ENCODE data around the gene SGK1.

The SGK1 gene

DNA sequence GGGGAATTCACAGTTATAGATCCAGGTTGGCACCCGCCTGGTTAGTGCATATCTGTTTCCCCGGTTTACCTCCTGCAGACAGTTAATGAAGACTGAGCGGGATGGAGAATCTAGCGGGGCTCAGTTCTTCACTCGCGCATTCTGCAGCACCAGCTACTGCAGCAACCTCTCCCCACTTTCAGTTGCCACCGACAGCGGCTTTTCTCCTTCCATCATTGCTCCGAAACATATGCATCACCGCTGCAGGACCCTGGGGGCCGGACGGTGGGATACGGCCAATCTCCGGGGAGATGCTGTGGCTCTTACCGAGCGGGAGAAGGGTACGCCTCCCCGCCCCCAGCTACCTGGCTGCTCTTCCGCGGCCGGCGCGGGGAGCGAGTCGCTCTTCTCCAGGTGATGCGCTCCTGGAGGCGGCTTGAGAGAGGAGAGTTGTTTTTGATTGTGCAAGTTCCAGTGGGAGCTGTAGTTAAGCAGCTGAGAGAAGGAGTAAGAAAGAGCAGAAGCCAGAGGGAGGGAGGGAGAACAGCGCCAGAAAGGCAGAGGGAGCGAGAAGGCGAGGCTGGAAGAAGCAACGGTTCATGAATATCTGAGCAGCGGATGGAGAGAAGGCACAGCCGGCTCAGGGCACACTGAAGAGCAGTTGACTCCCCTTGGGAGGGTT is at the start of gene SGK1:
Gene SGK1, minus strand, starts transcription at position 642 of the 661 bp plus-strand sequence. CDS start 652 bp downstream, outside the sequence.
- peak; percentile 51 for DNase-seq
- H3K27me3 Mint-ChIP-seq: peaks cover 22% of the 10 kb centered on the region
- peaks cover 8% of the 10 kb centered on the region for H3K9me3 Mint-ChIP-seq
- CTCF ChIA-PET: interaction anchor here (0.9 to 1.5 kb wide), 3 partner anchors 18 to 323 kb away, joined by 3 to 5 read pairs (median 3); no protein-coding TSS in a partner anchor
- H3K4me1 Mint-ChIP-seq: peaks cover 33% of the 10 kb centered on the region
- H3K27ac Mint-ChIP-seq: peak within 1 kb of the TSS; percentile 20
- H3K36me3 Mint-ChIP-seq: peaks cover 2% of the 10 kb centered on the region
- H3K4me3 Mint-ChIP-seq: peak within 1 kb of the TSS; percentile 83

GRCh38 chr6:134363323-134364039 is 45.6 kb upstream of the SGK1 start:
- DNase-seq: no peak
- H3K27me3 Mint-ChIP-seq: no peaks in the 10 kb centered on the region
- peaks cover 10% of the 10 kb centered on the region for H3K4me1 Mint-ChIP-seq
- H3K36me3 Mint-ChIP-seq: no peaks in the 10 kb centered on the region
- H3K4me3 Mint-ChIP-seq: no peak overlapping the region
- H3K27ac Mint-ChIP-seq: no peak overlapping the region
- no peaks in the 10 kb centered on the region for H3K9me3 Mint-ChIP-seq
- CTCF ChIA-PET: interaction anchor here (1.0 to 1.9 kb wide), 3 partner anchors 10 to 277 kb away, joined by 4 read pairs; no protein-coding TSS in a partner anchor

GRCh38 chr6:134361011-134361410 is 43.1 kb upstream of the SGK1 start:
- Mint-ChIP-seq H3K36me3 (peaks cover 3% of the 10 kb centered on the region), H3K27ac (no peak overlapping the region), H3K27me3 (no peaks in the 10 kb centered on the region), H3K4me3 (no peak overlapping the region), H3K4me1 (peaks cover 4% of the 10 kb centered on the region), H3K9me3 (peaks cover 8% of the 10 kb centered on the region)
- DNase-seq: no peak
- CTCF ChIA-PET: no interaction called here

GRCh38 chr6:134359302-134359701 is 41.4 kb upstream of the SGK1 start:
- Mint-ChIP-seq H3K4me3 (no peak overlapping the region), H3K9me3 (peaks cover 21% of the 10 kb centered on the region), H3K36me3 (peaks cover 7% of the 10 kb centered on the region), H3K27me3 (no peaks in the 10 kb centered on the region), H3K27ac (no peak overlapping the region), H3K4me1 (peaks cover 4% of the 10 kb centered on the region)
- no peak for DNase-seq
- CTCF ChIA-PET: no interaction called here

DNA sequence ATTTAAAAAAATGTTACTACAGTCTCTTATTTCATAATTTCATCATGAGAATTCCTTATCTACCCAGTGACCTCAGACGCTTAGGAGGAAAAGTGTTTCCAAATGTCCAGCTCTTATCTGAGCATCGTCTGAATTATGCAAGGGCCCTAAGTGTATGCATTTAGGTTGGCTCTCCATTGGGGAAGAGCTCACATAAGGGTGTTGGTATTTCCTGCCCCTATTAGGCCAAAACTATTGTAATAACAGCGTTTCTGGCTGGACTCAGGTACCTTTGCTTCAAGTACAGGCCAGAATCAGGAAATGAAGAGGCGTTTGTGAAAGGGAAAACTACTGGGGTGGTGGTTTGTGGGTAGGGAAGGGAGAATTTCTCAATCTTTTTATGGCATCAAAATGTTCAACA is 40.4 kb upstream of the SGK1 start:
- Mint-ChIP-seq H3K36me3 (peaks cover 8% of the 10 kb centered on the region), H3K4me3 (no peak overlapping the region), H3K27ac (no peak overlapping the region), H3K9me3 (peaks cover 23% of the 10 kb centered on the region), H3K27me3 (no peaks in the 10 kb centered on the region), H3K4me1 (peaks cover 11% of the 10 kb centered on the region)
- no peak for DNase-seq
- CTCF ChIA-PET: interaction anchor here (0.5 kb wide), 1 partner anchor 234 kb away, joined by 3 read pairs; no protein-coding TSS in a partner anchor

- Mint-ChIP-seq H3K4me3 (no peak overlapping the region), H3K4me1 (peaks cover 23% of the 10 kb centered on the region), H3K27me3 (no peaks in the 10 kb centered on the region), H3K27ac (no peak overlapping the region), H3K36me3 (peaks cover 8% of the 10 kb centered on the region), H3K9me3 (peaks cover 23% of the 10 kb centered on the region)
- CTCF ChIA-PET: no interaction called here
- no peak for DNase-seq
Measured at GRCh38 chr6:134357022-134357487, 39.1 kb upstream of the SGK1 start.

- DNase-seq: no peak
- no peak overlapping the region for H3K27ac Mint-ChIP-seq
- CTCF ChIA-PET: no interaction called here
- H3K9me3 Mint-ChIP-seq: peaks cover 23% of the 10 kb centered on the region
- peaks cover 8% of the 10 kb centered on the region for H3K36me3 Mint-ChIP-seq
- no peaks in the 10 kb centered on the region for H3K27me3 Mint-ChIP-seq
- H3K4me3 Mint-ChIP-seq: no peak overlapping the region
- peaks cover 30% of the 10 kb centered on the region for H3K4me1 Mint-ChIP-seq
Measured at GRCh38 chr6:134356405-134356804, 38.5 kb upstream of the SGK1 start.

DNA sequence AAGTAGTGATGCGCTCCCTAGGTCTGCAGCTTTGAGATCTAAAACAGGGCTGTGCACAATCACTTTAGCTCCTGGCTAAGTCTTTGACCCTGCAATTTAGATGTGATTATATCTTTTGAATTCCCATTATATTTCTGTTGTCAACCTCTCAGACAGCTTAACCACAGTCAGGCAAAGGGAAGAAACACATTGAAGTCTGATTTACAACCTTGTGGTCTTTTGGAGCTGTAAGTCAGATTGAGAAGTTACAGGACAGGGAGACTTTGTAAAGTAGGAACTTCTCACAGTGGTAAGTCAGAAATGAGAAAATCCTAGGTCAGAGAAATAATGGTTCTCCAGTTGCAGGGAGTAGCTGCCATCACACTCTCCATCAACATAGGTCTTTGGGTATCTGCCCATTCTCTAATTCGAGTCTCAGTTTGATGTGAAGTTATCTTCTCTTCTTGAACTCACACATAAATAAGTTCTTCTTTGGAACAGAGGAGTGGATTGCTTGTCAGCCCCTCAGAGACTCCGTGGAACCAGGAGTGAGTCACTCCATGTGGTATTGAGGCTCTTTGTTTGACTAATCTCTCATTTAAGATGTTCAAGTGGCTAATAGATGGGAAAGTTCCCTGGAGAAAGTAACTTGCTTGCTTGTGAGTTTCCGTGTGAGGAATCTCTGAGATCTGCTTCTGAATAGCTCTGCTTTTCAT is 35.0 kb upstream of the SGK1 start:
- Mint-ChIP-seq H3K9me3 (peaks cover 23% of the 10 kb centered on the region), H3K4me3 (no peak overlapping the region), H3K27me3 (no peaks in the 10 kb centered on the region), H3K36me3 (peaks cover 8% of the 10 kb centered on the region), H3K27ac (peak overlapping the region; percentile 94), H3K4me1 (peaks cover 29% of the 10 kb centered on the region)
- no peak for DNase-seq
- CTCF ChIA-PET: interaction anchor here (1.1 to 3.4 kb wide), 7 partner anchors 11 to 467 kb away, joined by 3 to 16 read pairs (median 5); no protein-coding TSS in a partner anchor

DNA sequence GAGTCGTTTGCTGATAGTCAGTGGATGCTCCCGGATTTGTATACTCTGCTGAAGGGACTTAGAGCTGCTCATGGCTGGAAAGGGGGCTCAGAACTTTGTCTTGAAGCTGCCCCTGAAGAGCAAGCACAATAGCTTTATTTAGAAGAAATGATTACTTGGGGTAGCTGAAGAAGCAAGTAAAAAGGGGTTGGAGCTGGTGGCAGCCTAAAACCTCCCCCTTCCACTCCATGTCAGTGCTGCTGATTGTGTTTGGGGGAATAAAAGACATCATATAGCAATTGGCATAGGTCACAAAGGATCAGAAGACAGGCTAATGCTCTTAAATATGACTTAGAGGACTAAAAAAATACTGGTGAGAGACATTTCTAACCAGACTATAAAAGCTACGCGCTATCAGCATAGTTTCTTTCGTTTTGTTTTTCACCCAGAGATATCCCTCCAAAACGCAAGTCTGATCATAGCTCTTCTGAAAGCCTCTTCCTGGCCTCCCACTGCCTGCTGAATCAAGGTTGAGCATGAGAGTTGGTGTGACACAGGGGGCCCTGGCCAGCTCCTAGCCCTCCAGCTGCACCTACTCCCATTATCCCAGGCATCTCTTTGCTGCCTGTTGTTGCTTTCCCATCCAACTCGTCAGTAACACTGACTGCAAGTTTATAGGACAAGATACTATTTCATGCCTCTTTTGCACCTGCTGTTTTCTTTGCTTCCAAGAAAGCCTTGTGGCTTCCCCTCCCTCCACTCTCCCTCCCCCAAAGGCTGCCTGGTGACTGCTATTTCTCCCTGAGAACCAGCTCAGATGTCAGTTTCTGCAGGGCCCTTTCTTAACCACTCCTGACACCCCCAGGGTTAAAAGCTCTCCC is 33.9 kb upstream of the SGK1 start:
- H3K27ac Mint-ChIP-seq: peak overlapping the region; percentile 94
- H3K27me3 Mint-ChIP-seq: no peaks in the 10 kb centered on the region
- H3K4me3 Mint-ChIP-seq: peak overlapping the region; percentile 74
- peaks cover 31% of the 10 kb centered on the region for H3K4me1 Mint-ChIP-seq
- CTCF ChIA-PET: interaction anchor here (0.8 to 3.4 kb wide), 9 partner anchors 9 to 468 kb away, joined by 3 to 16 read pairs (median 5); no protein-coding TSS in a partner anchor
- peaks cover 8% of the 10 kb centered on the region for H3K36me3 Mint-ChIP-seq
- H3K9me3 Mint-ChIP-seq: peaks cover 22% of the 10 kb centered on the region
- peak; percentile 57 for DNase-seq

DNA sequence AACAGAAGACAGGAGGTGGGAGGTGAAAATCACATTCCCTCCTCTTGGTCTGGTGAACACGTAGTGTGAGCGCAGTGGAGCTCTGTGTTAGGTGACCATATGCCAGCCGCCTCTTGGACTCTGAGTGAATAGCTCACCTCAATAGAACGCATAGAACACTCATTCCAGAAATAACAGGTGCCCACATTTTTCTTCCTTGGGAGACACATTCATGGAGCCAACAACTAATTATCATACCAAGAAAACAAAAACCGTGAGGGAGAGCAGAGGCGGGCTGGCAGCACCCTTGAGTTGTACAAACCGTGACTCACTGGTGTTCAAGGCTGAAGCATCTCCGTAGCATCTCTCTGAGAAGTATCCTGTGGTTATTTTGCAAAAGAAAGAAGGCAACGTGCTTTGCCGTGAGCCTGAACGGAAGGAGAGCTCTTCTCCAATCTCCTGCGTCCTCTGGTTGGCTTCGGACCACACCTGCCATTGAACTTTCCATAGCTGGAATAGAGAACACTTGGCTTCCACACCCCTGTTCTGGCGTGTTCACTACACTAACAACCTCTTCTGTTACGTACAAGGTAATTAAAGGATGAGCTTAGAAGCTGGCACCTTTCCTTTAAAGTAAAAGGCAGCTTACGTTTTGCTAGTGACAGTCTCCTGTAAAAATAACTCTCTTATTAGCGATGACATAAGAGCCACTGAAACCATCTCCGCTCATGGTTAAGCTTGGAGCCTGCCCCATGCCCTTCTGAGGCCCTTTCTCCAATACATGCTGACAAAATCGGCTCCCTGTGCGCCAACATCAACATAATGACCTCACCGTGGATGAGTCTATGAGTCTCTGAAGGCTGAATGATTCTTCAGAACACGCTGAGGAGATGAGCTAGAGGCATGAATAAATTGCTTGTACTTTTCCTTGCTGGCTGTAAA is 30.2 kb upstream of the SGK1 start:
- no peaks in the 10 kb centered on the region for H3K9me3 Mint-ChIP-seq
- no peak overlapping the region for H3K4me3 Mint-ChIP-seq
- CTCF ChIA-PET: no interaction called here
- DNase-seq: no peak
- H3K27me3 Mint-ChIP-seq: no peaks in the 10 kb centered on the region
- H3K4me1 Mint-ChIP-seq: peaks cover 36% of the 10 kb centered on the region
- peaks cover 2% of the 10 kb centered on the region for H3K36me3 Mint-ChIP-seq
- H3K27ac Mint-ChIP-seq: no peak overlapping the region

DNA sequence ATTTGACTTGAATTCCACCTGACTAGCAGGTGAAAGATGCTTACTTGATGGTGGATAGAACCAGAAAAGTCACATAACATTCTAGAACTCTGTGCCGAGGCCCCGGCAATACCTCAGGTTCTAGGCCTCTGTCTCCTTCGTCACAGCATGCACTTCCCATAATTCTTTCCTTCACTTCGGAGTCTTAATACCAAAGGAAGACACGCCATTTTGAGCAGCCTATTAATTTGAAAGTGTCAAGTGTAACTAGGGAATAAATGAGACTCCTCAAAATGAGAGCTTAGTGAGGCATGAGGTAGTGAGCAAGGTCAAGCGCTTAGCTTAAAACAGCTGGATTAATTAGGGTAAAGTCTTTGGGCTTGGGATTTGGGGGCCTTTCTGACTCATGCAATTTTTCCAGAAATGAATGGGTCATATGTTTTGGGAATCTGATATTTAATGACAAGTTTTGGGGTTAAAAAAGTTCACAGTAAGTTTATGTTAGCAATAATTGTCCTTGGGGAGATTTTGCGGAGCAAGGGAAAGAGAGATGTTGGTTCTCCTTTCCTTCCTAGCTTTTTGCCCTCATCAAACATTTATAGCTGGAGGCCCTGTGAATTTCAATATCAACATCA is 29.1 kb upstream of the SGK1 start:
- no peak overlapping the region for H3K4me3 Mint-ChIP-seq
- H3K4me1 Mint-ChIP-seq: peaks cover 25% of the 10 kb centered on the region
- H3K27me3 Mint-ChIP-seq: no peaks in the 10 kb centered on the region
- no peaks in the 10 kb centered on the region for H3K9me3 Mint-ChIP-seq
- no peak for DNase-seq
- H3K36me3 Mint-ChIP-seq: peaks cover 2% of the 10 kb centered on the region
- no peak overlapping the region for H3K27ac Mint-ChIP-seq
- CTCF ChIA-PET: no interaction called here

- Mint-ChIP-seq H3K4me1 (peaks cover 16% of the 10 kb centered on the region), H3K36me3 (peaks cover 2% of the 10 kb centered on the region), H3K4me3 (no peak overlapping the region), H3K27ac (no peak overlapping the region), H3K9me3 (no peaks in the 10 kb centered on the region), H3K27me3 (no peaks in the 10 kb centered on the region)
- DNase-seq: no peak
- CTCF ChIA-PET: no interaction called here
Measured at GRCh38 chr6:134345789-134346188, 27.9 kb upstream of the SGK1 start.
